Sigmoid colon (tissue), 7 donors: ENCODE measurements around the gene KIRREL3. TPM values are rescaled to one million over a fixed set of nuclear protein-coding genes. Genes with fewer than 3 reads are reported as not detected.

Experiments used
- DNase-seq: peaks from one replicate; pipeline ENCODE4 v3.0.0-alpha.2; 2019
- H3K27ac ChIP-seq, 4 donors: fragments of 200-600 bp; sonication (generic); one replicate each; pipeline ENCODE4 v1.5.1; 2016 to 2019; ENCODE audit warnings: mild to moderate bottlenecking in 1 of 4
- H3K27me3 ChIP-seq, 3 donors: fragments of 200-600 bp; sonication (generic); one replicate each; pipeline ENCODE4 v1.5.1; 2019; ENCODE audit warnings: mild to moderate bottlenecking in 1 of 3
- H3K36me3 ChIP-seq, 4 donors: fragments of 200-600 bp; sonication (generic); one replicate each; pipeline ENCODE4 v1.5.1; 2016 to 2019
- H3K4me1 ChIP-seq, 4 donors: fragments of 200-600 bp; sonication (generic); one replicate each; pipeline ENCODE4 v1.5.1; 2017 to 2019
- H3K4me3 ChIP-seq, 4 donors: fragments of 200-600 bp; sonication (generic); one replicate each; pipeline ENCODE4 v1.5.1; 2017 to 2019; ENCODE audit warnings: mild to moderate bottlenecking in 2 of 4, moderate library complexity in 1 of 4
- H3K9me3 ChIP-seq, 4 donors: fragments of 200-600 bp in 3 of 4; sonication (generic) in 3 of 4; one replicate each; pipeline versions ENCODE4 v1.5.1 to v1.6.1; 2013 to 2019
- EP300 ChIP-seq, 4 donors: sonication (generic); formaldehyde crosslinking; IDR thresholded peaks; one replicate each; pipeline ENCODE4 v1.6.1; 2017; ENCODE audit warnings: antibody characterized with exemption in 4 of 4
- POLR2A ChIP-seq, 2 donors: fragments of 450-650 bp; IDR thresholded peaks; one replicate each; pipeline ENCODE4 v1.6.1; 2016; ENCODE audit warnings: antibody characterized with exemption in 2 of 2, mild to moderate bottlenecking in 2 of 2, moderate library complexity in 2 of 2
- POLR2AphosphoS5 ChIP-seq, 4 donors: sonication (generic); formaldehyde crosslinking; IDR thresholded peaks; one replicate each; pipeline ENCODE4 v1.6.1; 2017; ENCODE audit warnings: antibody characterized with exemption in 4 of 4
- WGBS, 2 donors: extraction: QIAGEN DNeasy Blood & Tissue Kit; methylation state at CpG; one replicate each; pipeline ENCODE4 v1.1.7; 2013; 5-methylcytosine and 5-hydroxymethylcytosine counted together
- intact Hi-C: fragments of 100-400 bp; cut with DNase I; formaldehyde crosslinking; loops from one replicate; pipeline ENCODE4 v1.15.1; 2023
- polyA plus RNA-seq, 3 donors: library from polyadenylated mRNA; stranded (reverse); fragments of 200-250 nt; gene quantifications; one replicate each; pipeline ENCODE4 v1.2.3, GENCODE V29; 2013
- total RNA-seq, 4 donors: library from RNA; depleted of rRNA; stranded (reverse); fragments of >200 nt; gene quantifications; one replicate each; pipeline ENCODE4 v1.1.0, GENCODE V29; 2016
- TF ChIP-seq, protein P1 (sequence below), 4 experiments: fragments of 450-650 bp in 3 of 4; fragments of 200-600 bp in 1 of 4; IDR thresholded peaks; one replicate each; pipeline ENCODE4 v1.5.1; 2016 to 2019; ENCODE audit warnings: antibody characterized with exemption in 4 of 4, mild to moderate bottlenecking in 3 of 4, moderate library complexity in 2 of 4
- donor health status: healthy with polysubstance abuse.
- donor health status: Bipolar disorder and iron deficiency.
- donor health status: healthy.

Gene KIRREL3
- total and polyA plus RNA-seq, 7 donors: under 0.01 to 3.3 (median 1.0) TPM

DNA sequence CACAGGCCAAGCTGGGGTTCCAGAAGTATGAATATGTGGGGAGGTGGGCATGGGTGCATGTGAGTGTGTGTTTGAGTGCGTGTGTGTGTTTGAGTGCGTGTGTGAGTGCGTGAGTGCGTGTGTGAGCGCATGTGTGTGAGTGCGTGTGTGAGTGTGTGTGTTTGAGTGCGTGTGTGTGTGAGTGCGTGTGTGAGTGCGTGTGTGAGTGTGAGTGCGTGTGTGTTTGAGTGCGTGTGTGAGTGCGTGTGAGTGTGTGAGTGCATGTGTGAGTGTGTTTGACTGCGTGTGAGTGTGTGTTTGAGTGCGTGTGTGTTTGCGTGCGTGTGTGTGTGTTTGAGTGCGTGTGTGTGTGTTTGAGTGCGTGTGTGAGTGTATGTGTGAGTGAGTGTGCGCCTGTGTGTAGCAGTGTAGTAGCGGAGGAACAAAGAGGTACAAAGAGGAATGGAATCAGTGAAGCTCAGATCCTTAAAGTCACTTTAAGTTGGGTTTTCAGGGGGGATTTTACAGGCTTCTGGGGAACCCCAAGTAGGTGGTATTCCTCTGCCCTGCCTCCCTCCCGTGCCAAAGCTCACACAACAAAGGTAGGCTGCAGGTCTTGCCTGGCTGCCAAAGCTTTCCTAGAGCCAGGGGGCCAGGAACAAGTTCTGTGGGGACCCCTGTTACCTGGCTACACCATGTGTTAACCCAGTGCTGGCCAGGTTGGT lies 137.1 kb downstream of the KIRREL3 start:
- H3K36me3 ChIP-seq: no peaks in the 10 kb centered on the region
- H3K27ac ChIP-seq: no peak overlapping the region
- 72 to 84% methylated on average over 21 of the region's 21 CpGs for WGBS, 2 donors
- no peak overlapping the region for H3K4me3 ChIP-seq
- no peak for DNase-seq
- H3K9me3 ChIP-seq: no peaks in the 10 kb centered on the region
- TF ChIP-seq POLR2A (IDR thresholded peaks at IDR 0.05) (no peak), EP300 (IDR thresholded peaks at IDR 0.05) (no peak), POLR2AphosphoS5 (IDR thresholded peaks at IDR 0.05) (no peak)
- TF ChIP-seq, protein P1, sequence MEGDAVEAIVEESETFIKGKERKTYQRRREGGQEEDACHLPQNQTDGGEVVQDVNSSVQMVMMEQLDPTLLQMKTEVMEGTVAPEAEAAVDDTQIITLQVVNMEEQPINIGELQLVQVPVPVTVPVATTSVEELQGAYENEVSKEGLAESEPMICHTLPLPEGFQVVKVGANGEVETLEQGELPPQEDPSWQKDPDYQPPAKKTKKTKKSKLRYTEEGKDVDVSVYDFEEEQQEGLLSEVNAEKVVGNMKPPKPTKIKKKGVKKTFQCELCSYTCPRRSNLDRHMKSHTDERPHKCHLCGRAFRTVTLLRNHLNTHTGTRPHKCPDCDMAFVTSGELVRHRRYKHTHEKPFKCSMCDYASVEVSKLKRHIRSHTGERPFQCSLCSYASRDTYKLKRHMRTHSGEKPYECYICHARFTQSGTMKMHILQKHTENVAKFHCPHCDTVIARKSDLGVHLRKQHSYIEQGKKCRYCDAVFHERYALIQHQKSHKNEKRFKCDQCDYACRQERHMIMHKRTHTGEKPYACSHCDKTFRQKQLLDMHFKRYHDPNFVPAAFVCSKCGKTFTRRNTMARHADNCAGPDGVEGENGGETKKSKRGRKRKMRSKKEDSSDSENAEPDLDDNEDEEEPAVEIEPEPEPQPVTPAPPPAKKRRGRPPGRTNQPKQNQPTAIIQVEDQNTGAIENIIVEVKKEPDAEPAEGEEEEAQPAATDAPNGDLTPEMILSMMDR (IDR thresholded peaks at IDR 0.05): no peak
- intact Hi-C loops: no loop called here
- no peaks in the 10 kb centered on the region for H3K27me3 ChIP-seq
- no peaks in the 10 kb centered on the region for H3K4me1 ChIP-seq

DNA sequence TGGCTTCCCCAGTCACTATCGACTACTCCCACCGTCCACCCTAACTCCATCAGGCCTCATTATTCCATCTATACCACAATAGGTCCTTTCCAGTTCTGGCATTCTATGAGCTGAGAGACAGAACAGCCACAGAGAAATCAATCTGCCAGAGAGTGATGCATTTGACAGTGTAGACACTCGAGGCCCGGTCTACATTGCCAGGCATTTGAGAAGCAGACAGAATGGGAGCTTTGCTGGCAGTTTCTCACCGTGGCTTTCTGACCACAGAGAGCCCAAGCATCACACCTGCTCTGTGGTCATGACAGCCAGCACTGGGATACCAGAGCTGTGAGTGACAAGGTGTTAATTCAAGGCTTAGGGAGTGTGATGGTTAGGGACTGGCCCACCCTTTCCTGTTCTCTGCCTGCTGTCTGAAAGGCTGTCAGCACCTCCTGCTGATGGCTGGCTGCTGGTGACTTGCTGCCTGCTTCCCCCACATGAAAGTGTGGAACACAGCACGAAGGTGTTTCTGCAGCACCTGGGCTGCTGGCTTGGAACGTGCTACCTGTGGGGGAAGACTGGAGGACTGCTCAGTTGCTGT lies 137.8 kb downstream of the KIRREL3 start:
- no peaks in the 10 kb centered on the region for H3K27me3 ChIP-seq
- H3K4me3 ChIP-seq: no peak overlapping the region
- TF ChIP-seq EP300 (IDR thresholded peaks at IDR 0.05): no peak
- TF ChIP-seq, protein P1 (IDR thresholded peaks at IDR 0.05): no peak
- no peak for TF ChIP-seq POLR2AphosphoS5 (IDR thresholded peaks at IDR 0.05)
- TF ChIP-seq POLR2A (IDR thresholded peaks at IDR 0.05): no peak
- no peaks in the 10 kb centered on the region for H3K4me1 ChIP-seq
- no peaks in the 10 kb centered on the region for H3K9me3 ChIP-seq
- 66% methylated on average over 7 of the region's 7 CpGs for WGBS, 2 donors
- intact Hi-C loops: no loop called here
- no peak overlapping the region for H3K27ac ChIP-seq
- DNase-seq: no peak
- H3K36me3 ChIP-seq: no peaks in the 10 kb centered on the region

DNA sequence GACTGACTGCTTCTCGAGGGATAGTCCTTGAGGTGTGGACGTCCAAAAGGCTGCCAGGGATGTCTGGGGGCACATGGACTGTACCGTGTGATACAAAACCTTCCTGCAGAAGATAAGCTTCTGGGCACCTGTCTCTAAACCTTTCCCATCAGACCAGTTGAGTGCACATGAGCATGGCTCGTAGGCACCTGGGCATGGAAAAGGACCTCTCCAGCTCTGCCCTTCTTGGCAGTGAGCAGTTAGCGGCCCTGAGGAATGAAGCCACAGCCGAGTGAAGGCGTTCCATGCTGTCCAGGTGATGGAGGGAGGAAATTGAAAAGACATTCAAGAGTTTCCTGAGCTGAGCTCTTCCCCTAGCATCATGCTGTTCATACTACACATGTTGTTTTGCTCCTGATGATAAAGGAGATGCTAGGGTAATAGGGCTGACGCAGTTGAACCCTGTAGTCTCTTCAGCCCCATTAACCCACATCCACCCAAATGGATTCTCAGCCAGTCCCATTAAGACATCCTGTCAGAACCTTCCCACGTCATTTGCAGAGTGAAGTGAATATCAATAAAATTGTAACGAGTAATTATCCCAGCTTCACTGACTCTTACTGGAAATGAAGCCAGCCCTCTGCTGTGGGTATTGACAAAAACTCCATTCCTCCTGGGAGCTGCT lies 138.6 kb downstream of the KIRREL3 start:
- TF ChIP-seq EP300 (IDR thresholded peaks at IDR 0.05) (no peak), POLR2A (IDR thresholded peaks at IDR 0.05) (no peak), POLR2AphosphoS5 (IDR thresholded peaks at IDR 0.05) (no peak)
- TF ChIP-seq, protein P1 (IDR thresholded peaks at IDR 0.05): no peak
- H3K27ac ChIP-seq: no peak overlapping the region
- intact Hi-C loops: no loop called here
- no peak for DNase-seq
- H3K27me3 ChIP-seq: no peaks in the 10 kb centered on the region
- H3K9me3 ChIP-seq: no peaks in the 10 kb centered on the region
- WGBS, 2 donors: 79 to 84% methylated on average over 10 of the region's 10 CpGs
- H3K4me1 ChIP-seq: no peaks in the 10 kb centered on the region
- H3K36me3 ChIP-seq: no peaks in the 10 kb centered on the region
- H3K4me3 ChIP-seq: no peak overlapping the region

DNA sequence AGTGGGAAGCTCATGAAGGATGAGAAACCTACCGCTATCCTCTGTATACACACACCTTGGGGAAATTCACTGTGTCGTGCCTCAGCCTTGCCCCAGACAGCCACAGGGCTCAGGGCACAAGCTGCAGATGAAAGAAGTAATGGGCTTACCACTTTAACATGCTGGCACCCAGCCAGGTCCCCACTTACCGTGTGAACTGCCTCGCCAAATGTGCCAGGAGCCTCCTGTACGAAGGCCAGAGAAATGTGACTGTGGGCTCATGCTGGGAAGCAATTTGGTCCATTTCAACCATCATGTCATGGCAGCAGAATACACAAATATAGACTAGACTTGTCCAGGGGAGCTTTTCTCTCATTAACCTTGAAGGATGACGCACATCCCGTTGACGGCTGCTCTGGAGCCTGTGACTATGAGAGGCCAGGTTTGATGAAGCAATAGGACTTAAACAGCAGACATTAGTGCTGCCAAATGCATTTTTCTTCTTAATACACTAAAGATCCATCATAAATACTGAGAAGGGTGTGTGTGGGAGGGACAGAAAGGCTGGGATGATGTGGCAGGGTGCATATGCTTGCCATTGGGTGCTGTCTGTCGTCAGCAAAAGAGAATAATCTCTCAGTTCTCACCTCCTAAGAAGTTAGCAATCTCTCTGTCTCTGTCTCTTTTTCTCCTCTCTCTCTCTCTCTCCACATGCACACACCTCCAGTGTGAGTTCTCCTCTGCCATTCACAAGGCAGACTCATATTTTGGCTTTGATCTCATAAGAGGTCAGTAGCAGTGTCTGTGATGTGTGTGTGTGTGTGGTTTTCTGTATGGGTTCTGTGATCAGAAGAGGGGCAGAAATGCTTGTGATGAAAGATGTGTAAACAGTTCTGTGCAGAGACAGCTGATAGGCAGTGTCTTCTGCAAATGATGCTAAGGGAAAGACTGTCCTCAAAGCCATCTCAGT lies 142.4 kb downstream of the KIRREL3 start:
- Histone ChIP-seq H3K4me3 (no peak overlapping the region), H3K27me3 (no peaks in the 10 kb centered on the region), H3K4me1 (no peaks in the 10 kb centered on the region), H3K9me3 (no peaks in the 10 kb centered on the region), H3K27ac (no peak overlapping the region), H3K36me3 (no peaks in the 10 kb centered on the region)
- intact Hi-C loops: no loop called here
- no peak for DNase-seq
- TF ChIP-seq POLR2AphosphoS5 (IDR thresholded peaks at IDR 0.05): no peak
- TF ChIP-seq, protein P1 (IDR thresholded peaks at IDR 0.05): no peak
- TF ChIP-seq EP300 (IDR thresholded peaks at IDR 0.05): no peak
- no peak for TF ChIP-seq POLR2A (IDR thresholded peaks at IDR 0.05)
- 75 to 78% methylated on average over 9 of the region's 9 CpGs for WGBS, 2 donors
